ENCODE measurements around the gene STPG3. TPM values are rescaled to one million over a fixed set of nuclear protein-coding genes. Genes with fewer than 3 reads are reported as not detected.

Gene STPG3
- polyA plus RNA-seq, 2 of the 4 experiments (the other 2 are of a cell fraction): not detected

- TF ChIP-seq, protein P1, sequence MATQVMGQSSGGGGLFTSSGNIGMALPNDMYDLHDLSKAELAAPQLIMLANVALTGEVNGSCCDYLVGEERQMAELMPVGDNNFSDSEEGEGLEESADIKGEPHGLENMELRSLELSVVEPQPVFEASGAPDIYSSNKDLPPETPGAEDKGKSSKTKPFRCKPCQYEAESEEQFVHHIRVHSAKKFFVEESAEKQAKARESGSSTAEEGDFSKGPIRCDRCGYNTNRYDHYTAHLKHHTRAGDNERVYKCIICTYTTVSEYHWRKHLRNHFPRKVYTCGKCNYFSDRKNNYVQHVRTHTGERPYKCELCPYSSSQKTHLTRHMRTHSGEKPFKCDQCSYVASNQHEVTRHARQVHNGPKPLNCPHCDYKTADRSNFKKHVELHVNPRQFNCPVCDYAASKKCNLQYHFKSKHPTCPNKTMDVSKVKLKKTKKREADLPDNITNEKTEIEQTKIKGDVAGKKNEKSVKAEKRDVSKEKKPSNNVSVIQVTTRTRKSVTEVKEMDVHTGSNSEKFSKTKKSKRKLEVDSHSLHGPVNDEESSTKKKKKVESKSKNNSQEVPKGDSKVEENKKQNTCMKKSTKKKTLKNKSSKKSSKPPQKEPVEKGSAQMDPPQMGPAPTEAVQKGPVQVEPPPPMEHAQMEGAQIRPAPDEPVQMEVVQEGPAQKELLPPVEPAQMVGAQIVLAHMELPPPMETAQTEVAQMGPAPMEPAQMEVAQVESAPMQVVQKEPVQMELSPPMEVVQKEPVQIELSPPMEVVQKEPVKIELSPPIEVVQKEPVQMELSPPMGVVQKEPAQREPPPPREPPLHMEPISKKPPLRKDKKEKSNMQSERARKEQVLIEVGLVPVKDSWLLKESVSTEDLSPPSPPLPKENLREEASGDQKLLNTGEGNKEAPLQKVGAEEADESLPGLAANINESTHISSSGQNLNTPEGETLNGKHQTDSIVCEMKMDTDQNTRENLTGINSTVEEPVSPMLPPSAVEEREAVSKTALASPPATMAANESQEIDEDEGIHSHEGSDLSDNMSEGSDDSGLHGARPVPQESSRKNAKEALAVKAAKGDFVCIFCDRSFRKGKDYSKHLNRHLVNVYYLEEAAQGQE (IDR thresholded peaks at IDR 0.05): no peak
- TF ChIP-seq POLR2AphosphoS2 (conservative IDR thresholded peaks at IDR 0.05; ENCODE audit: low read length) (peak; percentile 98), EHMT2 (IDR thresholded peaks at IDR 0.05; ENCODE audit: low read depth) (no peak), RARB (CRISPR knock-in tag; IDR thresholded peaks at IDR 0.05) (no peak; the same call in 1 of the 2 replicates), RFX5 (IDR thresholded peaks at IDR 0.05) (no peak), MAZ (IDR thresholded peaks at IDR 0.05; ENCODE audit: borderline replicate concordance, low read depth, low read length) (no peak), FOXS1 (CRISPR knock-in tag; IDR thresholded peaks at IDR 0.05) (no peak), NFE2L2 (conservative IDR thresholded peaks at IDR 0.05; ENCODE audit: low read length) (no peak), EHF (CRISPR knock-in tag; IDR thresholded peaks at IDR 0.05) (no peak), CHD4 (IDR thresholded peaks at IDR 0.05; ENCODE audit: borderline replicate concordance) (no peak), RCOR1 (IDR thresholded peaks at IDR 0.05; ENCODE audit: low read depth, low read length) (no peak), JUNB (IDR thresholded peaks at IDR 0.05) (no peak), ZFP36 (IDR thresholded peaks at IDR 0.05; ENCODE audit: borderline replicate concordance, partially characterized antibody) (no peak), PHF8 (IDR thresholded peaks at IDR 0.05; ENCODE audit: borderline replicate concordance, low read depth) (no peak), GATA3 (IDR thresholded peaks at IDR 0.05; ENCODE audit: borderline replicate concordance) (no peak; the same call in 1 of the 2 replicates), ZNF302 (CRISPR knock-in tag; IDR thresholded peaks at IDR 0.05) (no peak), KDM5A (IDR thresholded peaks at IDR 0.05) (no peak), BHLHE40 (IDR thresholded peaks at IDR 0.05; ENCODE audit: low read depth, low read length) (no peak), CBX8 (IDR thresholded peaks at IDR 0.05) (no peak), KDM1A (IDR thresholded peaks at IDR 0.05; ENCODE audit: low read depth) (no peak), MAFK (IDR thresholded peaks at IDR 0.05; ENCODE audit: partially characterized antibody) (no peak), HOXB13 (CRISPR knock-in tag; IDR thresholded peaks at IDR 0.05; ENCODE audit: low read depth) (no peak), HEYL (CRISPR knock-in tag; IDR thresholded peaks at IDR 0.05) (no peak), MYC (IDR thresholded peaks at IDR 0.05; ENCODE audit: borderline replicate concordance, low read length) (no peak), SREBF2 (IDR thresholded peaks at IDR 0.05) (no peak), ZC3H11A (IDR thresholded peaks at IDR 0.05) (no peak), CHD2 (IDR thresholded peaks at IDR 0.05; ENCODE audit: low read length, partially characterized antibody) (no peak), ATOH8 (CRISPR knock-in tag; IDR thresholded peaks at IDR 0.05; ENCODE audit: low read depth) (no peak), POLR2A (IDR thresholded peaks at IDR 0.05; ENCODE audit: low read length) (peak; percentile 40), HDAC2 (IDR thresholded peaks at IDR 0.05) (no peak)
- TF ChIP-seq, protein P2, sequence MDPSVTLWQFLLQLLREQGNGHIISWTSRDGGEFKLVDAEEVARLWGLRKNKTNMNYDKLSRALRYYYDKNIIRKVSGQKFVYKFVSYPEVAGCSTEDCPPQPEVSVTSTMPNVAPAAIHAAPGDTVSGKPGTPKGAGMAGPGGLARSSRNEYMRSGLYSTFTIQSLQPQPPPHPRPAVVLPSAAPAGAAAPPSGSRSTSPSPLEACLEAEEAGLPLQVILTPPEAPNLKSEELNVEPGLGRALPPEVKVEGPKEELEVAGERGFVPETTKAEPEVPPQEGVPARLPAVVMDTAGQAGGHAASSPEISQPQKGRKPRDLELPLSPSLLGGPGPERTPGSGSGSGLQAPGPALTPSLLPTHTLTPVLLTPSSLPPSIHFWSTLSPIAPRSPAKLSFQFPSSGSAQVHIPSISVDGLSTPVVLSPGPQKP (IDR thresholded peaks at IDR 0.05; ENCODE audit: low read depth, low read length): no peak
- TF ChIP-seq, protein P3, sequence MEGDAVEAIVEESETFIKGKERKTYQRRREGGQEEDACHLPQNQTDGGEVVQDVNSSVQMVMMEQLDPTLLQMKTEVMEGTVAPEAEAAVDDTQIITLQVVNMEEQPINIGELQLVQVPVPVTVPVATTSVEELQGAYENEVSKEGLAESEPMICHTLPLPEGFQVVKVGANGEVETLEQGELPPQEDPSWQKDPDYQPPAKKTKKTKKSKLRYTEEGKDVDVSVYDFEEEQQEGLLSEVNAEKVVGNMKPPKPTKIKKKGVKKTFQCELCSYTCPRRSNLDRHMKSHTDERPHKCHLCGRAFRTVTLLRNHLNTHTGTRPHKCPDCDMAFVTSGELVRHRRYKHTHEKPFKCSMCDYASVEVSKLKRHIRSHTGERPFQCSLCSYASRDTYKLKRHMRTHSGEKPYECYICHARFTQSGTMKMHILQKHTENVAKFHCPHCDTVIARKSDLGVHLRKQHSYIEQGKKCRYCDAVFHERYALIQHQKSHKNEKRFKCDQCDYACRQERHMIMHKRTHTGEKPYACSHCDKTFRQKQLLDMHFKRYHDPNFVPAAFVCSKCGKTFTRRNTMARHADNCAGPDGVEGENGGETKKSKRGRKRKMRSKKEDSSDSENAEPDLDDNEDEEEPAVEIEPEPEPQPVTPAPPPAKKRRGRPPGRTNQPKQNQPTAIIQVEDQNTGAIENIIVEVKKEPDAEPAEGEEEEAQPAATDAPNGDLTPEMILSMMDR (IDR thresholded peaks at IDR 0.05): no peak
- TF ChIP-seq, protein P4, sequence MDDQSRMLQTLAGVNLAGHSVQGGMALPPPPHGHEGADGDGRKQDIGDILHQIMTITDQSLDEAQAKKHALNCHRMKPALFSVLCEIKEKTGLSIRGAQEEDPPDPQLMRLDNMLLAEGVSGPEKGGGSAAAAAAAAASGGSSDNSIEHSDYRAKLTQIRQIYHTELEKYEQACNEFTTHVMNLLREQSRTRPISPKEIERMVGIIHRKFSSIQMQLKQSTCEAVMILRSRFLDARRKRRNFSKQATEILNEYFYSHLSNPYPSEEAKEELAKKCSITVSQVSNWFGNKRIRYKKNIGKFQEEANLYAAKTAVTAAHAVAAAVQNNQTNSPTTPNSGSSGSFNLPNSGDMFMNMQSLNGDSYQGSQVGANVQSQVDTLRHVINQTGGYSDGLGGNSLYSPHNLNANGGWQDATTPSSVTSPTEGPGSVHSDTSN (IDR thresholded peaks at IDR 0.05): peak; percentile 82
- TF ChIP-seq, protein P5, sequence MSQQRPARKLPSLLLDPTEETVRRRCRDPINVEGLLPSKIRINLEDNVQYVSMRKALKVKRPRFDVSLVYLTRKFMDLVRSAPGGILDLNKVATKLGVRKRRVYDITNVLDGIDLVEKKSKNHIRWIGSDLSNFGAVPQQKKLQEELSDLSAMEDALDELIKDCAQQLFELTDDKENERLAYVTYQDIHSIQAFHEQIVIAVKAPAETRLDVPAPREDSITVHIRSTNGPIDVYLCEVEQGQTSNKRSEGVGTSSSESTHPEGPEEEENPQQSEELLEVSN (IDR thresholded peaks at IDR 0.05; ENCODE audit: borderline replicate concordance, low read depth): no peak
- TF ChIP-seq, protein P6, sequence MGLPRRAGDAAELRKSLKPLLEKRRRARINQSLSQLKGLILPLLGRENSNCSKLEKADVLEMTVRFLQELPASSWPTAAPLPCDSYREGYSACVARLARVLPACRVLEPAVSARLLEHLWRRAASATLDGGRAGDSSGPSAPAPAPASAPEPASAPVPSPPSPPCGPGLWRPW (IDR thresholded peaks at IDR 0.05): no peak
Measured at GRCh38 chr9:137243626-137244485, 7.2 kb upstream of the STPG3 start (continued).
